A549 treated with Mapracorat at 1 μM for 4 hours (cell line): ENCODE data around the gene TMEM205. TPM values are rescaled to one million over a fixed set of nuclear protein-coding genes. Genes with fewer than 3 reads are reported as not detected.

Source experiments
- total RNA-seq: library from RNA; stranded (reverse); fragments of 200-300 nt; extraction: Qiagen RNA extraction; gene quantifications from 5 replicates; pipeline ENCODE4 v1.2.3, GENCODE V29; 2022

The TMEM205 gene
- total RNA-seq = 96.1 to 136 TPM (median 106 TPM) in 5 replicates

GRCh38 chr19:11346104-11346940 is at the start of gene TMEM205, which contains the start of gene CCDC159:
TMEM205 (minus strand) TSS chr19:11346268; CDS start chr19:11345619, 649 bp downstream.
CCDC159 (plus strand) TSS chr19:11346519; CDS start chr19:11346607, 88 bp downstream.

GRCh38 chr19:11374433-11375142 is 28.5 kb upstream of the TMEM205 start, which contains the start of gene SWSAP1:
SWSAP1 (plus strand) TSS chr19:11374666; CDS start chr19:11374681, 15 bp downstream.

GRCh38 chr19:11355160-11356073 is 9.3 kb upstream of the TMEM205 start, which contains the start of gene PLPPR2:
PLPPR2 (plus strand) TSS chr19:11355432; CDS start chr19:11357674, 2,242 bp downstream.

GRCh38 chr19:11339254-11340098 is 6.6 kb downstream of the TMEM205 start, which contains the start of gene RAB3D:
RAB3D (minus strand) TSS chr19:11339657; CDS start chr19:11337399, 2,258 bp downstream.

GRCh38 chr19:11295665-11296245 is 50.3 kb downstream of the TMEM205 start, which contains the start of gene TSPAN16:
TSPAN16 (plus strand) TSS chr19:11296160; CDS start chr19:11296298, 138 bp downstream.

Other genes with a start within 250 kb of the TMEM205 start
- gene SPC24, start 190.5 kb downstream of the TMEM205 start, total RNA-seq = 14.5 to 21.4 TPM (median 18.8 TPM) in 5 replicates
- 39.2 to 48.5 TPM (median 46.7 TPM) in 5 replicates for gene KANK2, start 148.7 kb downstream of the TMEM205 start, total RNA-seq
- gene ANGPTL8, start 106.6 kb downstream of the TMEM205 start, total RNA-seq = 0.52 TPM in 1 of 5 replicates, not detected in the others
- gene DOCK6, start 83.7 kb downstream of the TMEM205 start, total RNA-seq = 6.0 to 12.5 TPM (median 9.2 TPM) in 5 replicates
- gene TSPAN16, start 50.1 kb downstream of the TMEM205 start, total RNA-seq = not detected in 5 replicates
- gene RAB3D, start 6.6 kb downstream of the TMEM205 start, total RNA-seq = 3.5 to 4.2 TPM (median 3.7 TPM) in 5 replicates
- 4.6 to 6.0 TPM (median 5.4 TPM) in 5 replicates for gene CCDC159, start 251 bp upstream of the TMEM205 start, total RNA-seq
- 7.1 to 10.7 TPM (median 9.4 TPM) in 5 replicates for gene PLPPR2, start 9.2 kb upstream of the TMEM205 start, total RNA-seq
- 1.8 to 2.5 TPM (median 2.0 TPM) in 5 replicates for gene SWSAP1, start 28.4 kb upstream of the TMEM205 start, total RNA-seq
- gene EPOR, start 38.0 kb upstream of the TMEM205 start, total RNA-seq = 3.1 to 5.0 TPM (median 4.6 TPM) in 5 replicates
- 1.1 to 3.0 TPM (median 1.7 TPM) in 5 replicates for gene RGL3, start 73.0 kb upstream of the TMEM205 start, total RNA-seq
- 0.49 to 1.6 TPM (median 1.1 TPM) in 5 replicates for gene ODAD3, start 88.9 kb upstream of the TMEM205 start, total RNA-seq
- gene PRKCSH, start 89.4 kb upstream of the TMEM205 start, total RNA-seq = 242 to 258 TPM (median 251 TPM) in 5 replicates
- 0.09 to 0.21 TPM (median 0.15 TPM) in 4 of 5 replicates, not detected in the other for gene ELAVL3, start 134.8 kb upstream of the TMEM205 start, total RNA-seq
- 4.5 to 6.4 TPM (median 5.0 TPM) in 5 replicates for gene ZNF653, start 159.6 kb upstream of the TMEM205 start, total RNA-seq
- 23.8 to 32.3 TPM (median 31.6 TPM) in 5 replicates for gene ECSIT, start 182.9 kb upstream of the TMEM205 start, total RNA-seq
- 0.31 to 0.77 TPM (median 0.39 TPM) in 5 replicates for gene CNN1, start 192.6 kb upstream of the TMEM205 start, total RNA-seq
- gene ELOF1, start 213.0 kb upstream of the TMEM205 start, total RNA-seq = 94.7 to 120 TPM (median 95.7 TPM) in 5 replicates
- 0.16 to 0.72 TPM (median 0.28 TPM) in 3 of 5 replicates, not detected in the others for gene ACP5, start 231.4 kb upstream of the TMEM205 start, total RNA-seq